ENCODE results near the gene TREM1.
"Not testable (repeated sequence)": the region's sequence is repeated elsewhere in the genome, so short reads cannot be mapped to it uniquely, and the experiment has no call there.

The TREM1 gene

DNA sequence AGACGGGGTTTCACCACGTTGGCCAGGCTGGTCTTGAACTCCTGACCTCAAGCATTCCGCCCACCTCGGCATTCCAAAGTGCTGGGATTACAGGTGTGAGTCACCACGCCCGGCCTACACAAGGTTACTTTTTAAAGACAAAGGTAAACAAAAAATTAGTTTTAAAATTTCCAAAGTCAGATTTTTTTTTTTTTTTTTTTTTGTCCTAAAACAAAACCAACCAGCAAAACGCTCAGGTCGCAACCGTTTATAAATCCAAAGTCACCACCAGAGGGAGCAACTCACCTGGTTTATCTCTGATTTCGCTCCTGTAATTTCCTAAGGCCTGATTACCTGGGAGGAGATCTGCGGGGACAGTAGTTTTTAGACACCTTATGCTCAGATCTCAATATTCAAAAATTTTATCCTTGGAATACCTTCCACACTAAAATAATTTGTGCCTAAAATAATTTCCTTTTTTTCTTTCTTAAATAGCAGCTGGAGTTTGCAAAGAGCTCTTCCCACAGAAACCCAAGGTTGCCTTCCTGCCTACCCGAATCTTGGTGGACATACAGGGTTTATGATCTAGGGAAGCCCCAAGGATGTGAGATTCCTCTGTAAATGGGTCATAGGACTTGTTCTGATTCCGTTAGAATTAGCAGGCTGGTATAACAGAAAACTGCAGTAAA, 19.8 kb upstream of the TREM1 start:
- H3K27me3 ChIP-seq (ENCODE audit: insufficient read depth, low read length, poor library complexity, severe bottlenecking), result peaks cover 4% of the 10 kb centered on the region
- no peak overlapping the region for H3K9ac ChIP-seq (ENCODE audit: low read depth, low read length, poor library complexity, severe bottlenecking)
- no peak overlapping the region for H2AFZ ChIP-seq (ENCODE audit: low read length)
- no peaks in the 10 kb centered on the region for H3K79me2 ChIP-seq (ENCODE audit: insufficient read depth, low read length)
- H3K36me3 ChIP-seq (ENCODE audit: insufficient read depth, low read length), result no peaks in the 10 kb centered on the region
- H3K4me2 ChIP-seq (ENCODE audit: low read depth, low read length, poor library complexity, severe bottlenecking), result no peak overlapping the region
- no peak overlapping the region for H3K4me3 ChIP-seq (ENCODE audit: low read length, poor library complexity, severe bottlenecking)
- H4K20me1 ChIP-seq (ENCODE audit: insufficient read depth, low read length, poor library complexity, severe bottlenecking), result no peaks in the 10 kb centered on the region
- no peaks in the 10 kb centered on the region for H3K9me3 ChIP-seq (ENCODE audit: insufficient read depth, low read depth, low read length)
- H3K4me1 ChIP-seq (ENCODE audit: insufficient read depth, low read length, poor library complexity, severe bottlenecking), result no peaks in the 10 kb centered on the region
- TF ChIP-seq, protein P1, sequence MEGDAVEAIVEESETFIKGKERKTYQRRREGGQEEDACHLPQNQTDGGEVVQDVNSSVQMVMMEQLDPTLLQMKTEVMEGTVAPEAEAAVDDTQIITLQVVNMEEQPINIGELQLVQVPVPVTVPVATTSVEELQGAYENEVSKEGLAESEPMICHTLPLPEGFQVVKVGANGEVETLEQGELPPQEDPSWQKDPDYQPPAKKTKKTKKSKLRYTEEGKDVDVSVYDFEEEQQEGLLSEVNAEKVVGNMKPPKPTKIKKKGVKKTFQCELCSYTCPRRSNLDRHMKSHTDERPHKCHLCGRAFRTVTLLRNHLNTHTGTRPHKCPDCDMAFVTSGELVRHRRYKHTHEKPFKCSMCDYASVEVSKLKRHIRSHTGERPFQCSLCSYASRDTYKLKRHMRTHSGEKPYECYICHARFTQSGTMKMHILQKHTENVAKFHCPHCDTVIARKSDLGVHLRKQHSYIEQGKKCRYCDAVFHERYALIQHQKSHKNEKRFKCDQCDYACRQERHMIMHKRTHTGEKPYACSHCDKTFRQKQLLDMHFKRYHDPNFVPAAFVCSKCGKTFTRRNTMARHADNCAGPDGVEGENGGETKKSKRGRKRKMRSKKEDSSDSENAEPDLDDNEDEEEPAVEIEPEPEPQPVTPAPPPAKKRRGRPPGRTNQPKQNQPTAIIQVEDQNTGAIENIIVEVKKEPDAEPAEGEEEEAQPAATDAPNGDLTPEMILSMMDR (conservative IDR thresholded peaks at IDR 0.05; ENCODE audit: low read length), result peak; percentile 79
- no peak for TF ChIP-seq EZH2phosphoT487 (IDR thresholded peaks at IDR 0.05; ENCODE audit: borderline replicate concordance)
- no peaks in the 10 kb centered on the region for H3K9me2 ChIP-seq (replicated peaks; ENCODE audit: low read depth, low read length)
- no peaks in the 10 kb centered on the region for H3F3A ChIP-seq (ENCODE audit: low read depth)

DNA sequence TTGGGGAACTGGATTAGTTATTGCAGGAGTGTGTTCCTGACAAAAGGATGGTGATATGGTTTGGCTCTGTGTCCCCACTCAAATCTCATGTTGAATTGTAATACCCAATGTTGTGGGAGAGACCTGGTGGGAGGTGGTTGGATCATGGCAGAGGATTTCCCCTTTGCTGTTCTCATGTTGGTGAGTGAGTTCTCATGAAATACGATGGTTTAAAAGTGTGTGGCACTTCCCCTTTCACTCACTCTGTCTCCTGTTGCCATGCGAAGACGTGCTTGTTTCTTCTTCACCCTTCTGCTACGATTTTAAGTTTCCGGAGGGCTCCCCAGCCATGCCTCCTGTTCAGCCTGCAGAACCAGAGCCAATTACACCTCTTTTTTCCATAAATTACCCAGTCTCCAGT, 16.2 kb upstream of the TREM1 start:
- Histone ChIP-seq H3K9me2 (replicated peaks; ENCODE audit: low read depth, low read length) (no peaks in the 10 kb centered on the region), H3K9me3 (ENCODE audit: insufficient read depth, low read depth, low read length) (no peaks in the 10 kb centered on the region), H3K79me2 (ENCODE audit: insufficient read depth, low read length) (no peaks in the 10 kb centered on the region), H3K36me3 (ENCODE audit: insufficient read depth, low read length) (no peaks in the 10 kb centered on the region), H3K4me3 (ENCODE audit: low read length, poor library complexity, severe bottlenecking) (no peak overlapping the region), H3K9ac (ENCODE audit: low read depth, low read length, poor library complexity, severe bottlenecking) (no peak overlapping the region), H3F3A (ENCODE audit: low read depth) (no peaks in the 10 kb centered on the region), H3K4me2 (ENCODE audit: low read depth, low read length, poor library complexity, severe bottlenecking) (no peak overlapping the region), H3K27me3 (ENCODE audit: insufficient read depth, low read length, poor library complexity, severe bottlenecking) (no peaks in the 10 kb centered on the region), H3K4me1 (ENCODE audit: insufficient read depth, low read length, poor library complexity, severe bottlenecking) (peaks cover 9% of the 10 kb centered on the region), H4K20me1 (ENCODE audit: insufficient read depth, low read length, poor library complexity, severe bottlenecking) (no peaks in the 10 kb centered on the region), H2AFZ (ENCODE audit: low read length) (no peak overlapping the region)
- TF ChIP-seq EZH2phosphoT487 (IDR thresholded peaks at IDR 0.05; ENCODE audit: borderline replicate concordance), result no peak
- TF ChIP-seq, protein P1 (conservative IDR thresholded peaks at IDR 0.05; ENCODE audit: low read length), result no peak

- Histone ChIP-seq H3K4me1 (ENCODE audit: insufficient read depth, low read length, poor library complexity, severe bottlenecking) (peaks cover 9% of the 10 kb centered on the region), H3K9me2 (replicated peaks; ENCODE audit: low read depth, low read length) (no peaks in the 10 kb centered on the region), H2AFZ (ENCODE audit: low read length) (no peak overlapping the region), H3F3A (ENCODE audit: low read depth) (no peaks in the 10 kb centered on the region), H4K20me1 (ENCODE audit: insufficient read depth, low read length, poor library complexity, severe bottlenecking) (no peaks in the 10 kb centered on the region), H3K36me3 (ENCODE audit: insufficient read depth, low read length) (no peaks in the 10 kb centered on the region), H3K79me2 (ENCODE audit: insufficient read depth, low read length) (no peaks in the 10 kb centered on the region), H3K4me2 (ENCODE audit: low read depth, low read length, poor library complexity, severe bottlenecking) (peak overlapping the region; percentile 6), H3K9ac (ENCODE audit: low read depth, low read length, poor library complexity, severe bottlenecking) (no peak overlapping the region), H3K4me3 (ENCODE audit: low read length, poor library complexity, severe bottlenecking) (no peak overlapping the region), H3K27me3 (ENCODE audit: insufficient read depth, low read length, poor library complexity, severe bottlenecking) (no peaks in the 10 kb centered on the region), H3K9me3 (ENCODE audit: insufficient read depth, low read depth, low read length) (no peaks in the 10 kb centered on the region)
- no peak for TF ChIP-seq EZH2phosphoT487 (IDR thresholded peaks at IDR 0.05; ENCODE audit: borderline replicate concordance)
- TF ChIP-seq, protein P1 (conservative IDR thresholded peaks at IDR 0.05; ENCODE audit: low read length), result no peak
These were observed 12.5 kb upstream of the TREM1 start for GRCh38 chr6:41298785-41299502.

DNA sequence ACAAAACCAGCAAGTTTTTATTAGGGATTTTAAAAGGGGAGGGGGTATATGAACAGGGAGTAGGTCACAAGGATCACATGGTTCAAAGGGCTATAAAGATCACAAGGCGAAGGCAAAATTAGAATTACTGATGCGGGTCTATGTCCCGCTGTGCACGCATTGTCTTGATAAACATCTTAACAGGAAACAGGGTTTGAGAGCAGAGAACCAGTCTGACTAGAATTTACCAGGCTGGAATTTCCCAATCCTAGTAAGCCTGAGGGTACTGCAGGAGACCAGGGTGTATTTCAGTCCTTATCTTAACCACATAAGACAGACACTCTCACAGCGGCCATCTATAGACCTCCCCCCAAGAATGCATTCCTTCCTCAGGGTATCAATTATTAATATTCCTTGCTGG, 10.8 kb upstream of the TREM1 start:
- not testable (repeated sequence) for H3K79me2 ChIP-seq (ENCODE audit: insufficient read depth, low read length); H3K4me2 ChIP-seq (ENCODE audit: low read depth, low read length, poor library complexity, severe bottlenecking); H3K4me3 ChIP-seq (ENCODE audit: low read length, poor library complexity, severe bottlenecking); H3K36me3 ChIP-seq (ENCODE audit: insufficient read depth, low read length); H3K9me2 ChIP-seq (replicated peaks; ENCODE audit: low read depth, low read length); H4K20me1 ChIP-seq (ENCODE audit: insufficient read depth, low read length, poor library complexity, severe bottlenecking); H3F3A ChIP-seq (ENCODE audit: low read depth); H3K27me3 ChIP-seq (ENCODE audit: insufficient read depth, low read length, poor library complexity, severe bottlenecking); H3K9ac ChIP-seq (ENCODE audit: low read depth, low read length, poor library complexity, severe bottlenecking); H3K4me1 ChIP-seq (ENCODE audit: insufficient read depth, low read length, poor library complexity, severe bottlenecking); H2AFZ ChIP-seq (ENCODE audit: low read length); H3K9me3 ChIP-seq (ENCODE audit: insufficient read depth, low read depth, low read length)

All from Loucy (cell line).